Glutamatergic neuron (in vitro differentiated cells): ENCODE measurements around the gene ARTN. TPM values are rescaled to one million over a fixed set of nuclear protein-coding genes. Genes with fewer than 3 reads are reported as not detected.
A peak's percentile ranks its signal among the peaks of the same experiment; 100 is the strongest.

Experiments
- DNase-seq: peaks from one replicate; pipeline ENCODE4 v3.0.0; 2022
- H3K27ac Mint-ChIP-seq: one replicate; pipeline ENCODE4 v1.8.0; 2020; ENCODE audit warnings: mild to moderate bottlenecking, mixed read lengths, inconsistent platforms; ENCODE audit not compliant: unreplicated experiment
- H3K27me3 Mint-ChIP-seq: one replicate; pipeline ENCODE4 v1.8.0; 2020; ENCODE audit warnings: mild to moderate bottlenecking, moderate library complexity, mixed read lengths, inconsistent platforms; ENCODE audit not compliant: unreplicated experiment
- H3K36me3 Mint-ChIP-seq: one replicate; pipeline ENCODE4 v1.8.0; 2020; ENCODE audit warnings: mild to moderate bottlenecking, mixed read lengths, inconsistent platforms; ENCODE audit not compliant: unreplicated experiment
- H3K4me1 Mint-ChIP-seq: one replicate; pipeline ENCODE4 v1.8.0; 2020; ENCODE audit warnings: mild to moderate bottlenecking, low read depth, mixed read lengths, inconsistent platforms; ENCODE audit not compliant: unreplicated experiment
- H3K4me3 Mint-ChIP-seq: one replicate; pipeline ENCODE4 v1.8.0; 2020; ENCODE audit warnings: mild to moderate bottlenecking, mixed read lengths, inconsistent platforms; ENCODE audit not compliant: unreplicated experiment
- H3K9me3 Mint-ChIP-seq: one replicate; pipeline ENCODE4 v1.8.0; 2020; ENCODE audit warnings: mild to moderate bottlenecking, moderate library complexity, mixed read lengths, inconsistent platforms; ENCODE audit not compliant: unreplicated experiment
- total RNA-seq: library from RNA; stranded (reverse); fragmentation: NEBNext Ultra II Directional; extraction: Animal tissue kit (Norgen Biotek cat#: 25700); gene quantifications from one replicate; pipeline ENCODE4 v1.2.1, GENCODE V29; 2021; ENCODE audit not compliant: unreplicated experiment
- TF ChIP-seq, protein P1 (sequence below): fragments of 200-600 bp; sonication (generic); IDR thresholded peaks from one replicate; pipeline ENCODE4 v1.5.0; 2021; ENCODE audit not compliant: partially characterized antibody, unreplicated experiment

ARTN gene
- total RNA-seq, 1 donor from 2014 or later: not detected

DNA sequence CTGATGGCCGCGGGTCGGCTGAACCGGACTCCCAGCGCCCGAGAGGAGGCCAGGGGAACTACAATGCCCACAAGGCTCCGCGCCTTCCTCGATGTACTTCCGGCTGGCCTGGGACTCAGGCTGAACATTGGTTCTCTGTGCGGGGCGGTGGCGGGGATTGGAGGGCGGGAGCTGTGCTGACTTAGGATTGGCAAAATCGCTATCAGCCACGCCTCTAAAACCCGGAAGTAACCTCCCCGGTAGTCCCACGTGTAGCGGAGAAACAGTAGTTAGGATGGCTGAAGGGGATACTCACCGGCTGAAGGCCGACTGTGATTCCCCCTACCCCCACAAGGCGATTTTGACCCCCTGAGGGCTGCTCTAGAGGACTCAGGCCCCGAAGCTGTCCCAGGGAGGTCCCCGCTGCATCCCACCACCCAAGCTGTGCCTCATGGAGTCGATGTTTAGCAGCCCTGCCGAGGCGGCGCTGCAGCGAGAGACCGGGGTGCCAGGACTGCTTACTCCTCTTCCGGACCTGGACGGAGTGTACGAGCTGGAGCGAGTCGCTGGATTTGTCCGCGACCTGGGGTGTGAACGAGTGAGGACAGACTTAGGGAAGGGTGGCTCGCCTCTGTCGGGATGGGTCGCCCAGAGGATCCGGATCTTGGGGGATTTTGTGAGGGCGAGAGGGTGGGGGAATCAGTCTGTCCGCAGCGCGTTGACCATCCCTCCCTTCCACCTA is 36.3 kb downstream of the ARTN start, which contains the start of gene DPH2:
DPH2 (plus strand) TSS at position 265 of the 721 bp plus-strand sequence; CDS start at position 431, 166 bp downstream.
- Mint-ChIP-seq H3K36me3 (no peaks in the 10 kb centered on the region), H3K27me3 (peaks cover 12% of the 10 kb centered on the region), H3K27ac (peak within 1 kb of the TSS; percentile 31), H3K4me3 (peak within 1 kb of the TSS; percentile 97), H3K9me3 (peaks cover 11% of the 10 kb centered on the region), H3K4me1 (peaks cover 6% of the 10 kb centered on the region)
- DNase-seq: peak; percentile 97
- TF ChIP-seq, protein P1, sequence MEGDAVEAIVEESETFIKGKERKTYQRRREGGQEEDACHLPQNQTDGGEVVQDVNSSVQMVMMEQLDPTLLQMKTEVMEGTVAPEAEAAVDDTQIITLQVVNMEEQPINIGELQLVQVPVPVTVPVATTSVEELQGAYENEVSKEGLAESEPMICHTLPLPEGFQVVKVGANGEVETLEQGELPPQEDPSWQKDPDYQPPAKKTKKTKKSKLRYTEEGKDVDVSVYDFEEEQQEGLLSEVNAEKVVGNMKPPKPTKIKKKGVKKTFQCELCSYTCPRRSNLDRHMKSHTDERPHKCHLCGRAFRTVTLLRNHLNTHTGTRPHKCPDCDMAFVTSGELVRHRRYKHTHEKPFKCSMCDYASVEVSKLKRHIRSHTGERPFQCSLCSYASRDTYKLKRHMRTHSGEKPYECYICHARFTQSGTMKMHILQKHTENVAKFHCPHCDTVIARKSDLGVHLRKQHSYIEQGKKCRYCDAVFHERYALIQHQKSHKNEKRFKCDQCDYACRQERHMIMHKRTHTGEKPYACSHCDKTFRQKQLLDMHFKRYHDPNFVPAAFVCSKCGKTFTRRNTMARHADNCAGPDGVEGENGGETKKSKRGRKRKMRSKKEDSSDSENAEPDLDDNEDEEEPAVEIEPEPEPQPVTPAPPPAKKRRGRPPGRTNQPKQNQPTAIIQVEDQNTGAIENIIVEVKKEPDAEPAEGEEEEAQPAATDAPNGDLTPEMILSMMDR: peak; percentile 58

DNA sequence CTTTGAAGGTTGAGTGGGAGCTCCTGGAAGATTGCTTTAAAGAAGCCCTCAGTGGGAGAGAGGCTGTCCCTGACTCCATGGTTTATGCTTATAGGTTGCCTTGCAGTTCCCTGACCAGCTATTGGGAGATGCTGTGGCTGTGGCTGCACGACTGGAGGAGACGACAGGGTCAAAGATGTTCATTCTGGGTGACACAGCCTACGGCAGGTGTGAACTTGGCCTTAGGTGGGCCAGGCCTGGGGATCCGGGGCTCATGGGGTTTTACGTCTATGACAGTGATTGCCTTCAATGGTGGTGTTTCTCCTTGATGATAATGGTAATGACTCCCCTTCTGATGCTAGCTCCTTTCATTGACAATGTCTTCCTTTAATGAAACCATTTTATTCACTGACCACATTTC is 36.9 kb downstream of the ARTN start:
- peaks cover 11% of the 10 kb centered on the region for H3K9me3 Mint-ChIP-seq
- peak overlapping the region; percentile 31 for H3K27ac Mint-ChIP-seq
- H3K27me3 Mint-ChIP-seq: peaks cover 12% of the 10 kb centered on the region
- H3K4me3 Mint-ChIP-seq: peak overlapping the region; percentile 97
- no peaks in the 10 kb centered on the region for H3K36me3 Mint-ChIP-seq
- TF ChIP-seq, protein P1: no peak
- peaks cover 6% of the 10 kb centered on the region for H3K4me1 Mint-ChIP-seq
- DNase-seq: no peak

DNA sequence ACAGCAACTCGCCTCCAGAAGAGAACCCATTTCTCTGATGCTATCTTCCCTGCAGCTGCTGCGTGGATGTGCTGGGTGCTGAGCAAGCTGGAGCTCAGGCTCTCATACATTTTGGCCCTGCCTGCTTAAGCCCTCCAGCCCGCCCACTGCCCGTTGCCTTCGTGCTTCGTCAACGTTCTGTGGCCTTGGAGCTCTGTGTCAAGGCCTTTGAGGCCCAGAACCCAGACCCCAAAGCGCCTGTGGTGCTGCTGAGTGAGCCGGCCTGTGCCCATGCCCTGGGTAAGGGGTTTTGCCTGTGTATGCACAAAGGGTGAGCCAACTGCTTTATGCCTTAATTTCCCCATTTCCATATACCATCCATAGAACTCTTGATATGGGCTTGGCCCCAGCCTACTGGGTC is 37.3 kb downstream of the ARTN start:
- Mint-ChIP-seq H3K27ac (peak overlapping the region; percentile 31), H3K27me3 (peaks cover 12% of the 10 kb centered on the region), H3K4me3 (peak overlapping the region; percentile 97), H3K36me3 (no peaks in the 10 kb centered on the region), H3K4me1 (peaks cover 8% of the 10 kb centered on the region), H3K9me3 (peaks cover 11% of the 10 kb centered on the region)
- DNase-seq: no peak
- TF ChIP-seq, protein P1: no peak

DNA sequence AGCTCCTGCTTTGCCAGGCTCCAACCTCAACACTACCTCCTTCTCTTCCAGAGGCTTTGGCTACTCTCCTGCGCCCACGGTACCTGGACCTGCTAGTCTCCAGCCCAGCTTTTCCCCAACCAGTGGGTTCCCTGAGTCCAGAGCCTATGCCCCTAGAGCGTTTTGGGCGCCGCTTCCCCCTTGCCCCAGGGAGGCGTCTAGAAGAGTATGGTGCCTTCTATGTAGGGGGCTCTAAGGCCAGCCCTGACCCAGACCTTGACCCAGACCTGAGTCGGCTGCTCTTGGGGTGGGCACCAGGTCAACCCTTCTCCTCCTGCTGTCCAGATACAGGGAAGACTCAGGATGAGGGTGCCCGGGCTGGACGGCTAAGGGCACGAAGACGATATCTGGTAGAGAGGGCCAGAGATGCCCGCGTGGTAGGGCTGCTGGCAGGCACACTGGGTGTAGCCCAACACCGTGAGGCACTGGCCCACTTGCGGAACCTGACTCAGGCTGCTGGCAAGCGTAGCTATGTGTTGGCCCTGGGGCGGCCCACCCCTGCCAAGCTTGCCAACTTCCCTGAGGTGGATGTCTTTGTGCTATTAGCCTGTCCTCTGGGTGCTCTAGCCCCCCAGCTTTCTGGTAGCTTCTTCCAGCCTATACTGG is 37.9 kb downstream of the ARTN start:
- H3K9me3 Mint-ChIP-seq: peaks cover 11% of the 10 kb centered on the region
- TF ChIP-seq, protein P1: no peak
- peak overlapping the region; percentile 97 for H3K4me3 Mint-ChIP-seq
- H3K27ac Mint-ChIP-seq: no peak overlapping the region
- no peaks in the 10 kb centered on the region for H3K36me3 Mint-ChIP-seq
- peaks cover 12% of the 10 kb centered on the region for H3K27me3 Mint-ChIP-seq
- DNase-seq: no peak
- H3K4me1 Mint-ChIP-seq: peaks cover 10% of the 10 kb centered on the region

DNA sequence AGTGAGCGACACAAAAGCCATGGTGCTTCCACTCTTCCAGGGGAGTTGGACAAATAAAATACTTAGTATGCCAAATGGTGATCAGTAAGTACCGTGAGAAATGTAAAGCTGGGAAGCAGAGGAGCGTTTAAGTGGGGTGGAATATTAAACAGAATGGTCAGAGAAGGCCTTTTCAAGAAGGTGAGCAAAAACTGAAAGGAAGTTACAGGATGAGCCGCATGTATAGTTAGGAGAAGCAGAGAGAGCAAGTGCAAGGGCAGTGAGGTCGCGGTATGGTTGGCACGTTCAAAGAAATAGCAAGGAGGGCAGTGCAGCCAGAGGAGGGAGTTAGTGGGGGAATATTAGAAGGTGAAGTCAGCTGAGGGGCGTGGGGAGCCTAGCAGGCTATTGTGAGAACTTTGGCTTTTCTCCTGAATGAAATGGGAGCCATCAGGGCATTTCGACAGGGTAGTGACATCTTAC is 40.4 kb downstream of the ARTN start:
- Mint-ChIP-seq H3K27me3 (peaks cover 16% of the 10 kb centered on the region), H3K27ac (peak overlapping the region; percentile 97), H3K9me3 (peaks cover 13% of the 10 kb centered on the region), H3K36me3 (peaks cover 9% of the 10 kb centered on the region), H3K4me1 (peaks cover 18% of the 10 kb centered on the region), H3K4me3 (peak overlapping the region; percentile 88)
- TF ChIP-seq, protein P1: no peak
- DNase-seq: no peak
